Neural progenitor cell (in vitro differentiated cells): ENCODE results near the gene NEDD4L.

Experiments
- CTCF ChIP-seq: fragments of 200-600 bp; sonication (generic); IDR thresholded peaks from 2 replicates; pipeline ENCODE4 v1.5.1; 2017; ENCODE audit warnings: antibody characterized with exemption, mild to moderate bottlenecking
- EZH2 ChIP-seq: fragments of 200-600 bp; sonication (generic); IDR thresholded peaks from 2 replicates; pipeline ENCODE4 v1.6.1; 2017; ENCODE audit warnings: antibody characterized with exemption, mild to moderate bottlenecking, moderate library complexity

DNA sequence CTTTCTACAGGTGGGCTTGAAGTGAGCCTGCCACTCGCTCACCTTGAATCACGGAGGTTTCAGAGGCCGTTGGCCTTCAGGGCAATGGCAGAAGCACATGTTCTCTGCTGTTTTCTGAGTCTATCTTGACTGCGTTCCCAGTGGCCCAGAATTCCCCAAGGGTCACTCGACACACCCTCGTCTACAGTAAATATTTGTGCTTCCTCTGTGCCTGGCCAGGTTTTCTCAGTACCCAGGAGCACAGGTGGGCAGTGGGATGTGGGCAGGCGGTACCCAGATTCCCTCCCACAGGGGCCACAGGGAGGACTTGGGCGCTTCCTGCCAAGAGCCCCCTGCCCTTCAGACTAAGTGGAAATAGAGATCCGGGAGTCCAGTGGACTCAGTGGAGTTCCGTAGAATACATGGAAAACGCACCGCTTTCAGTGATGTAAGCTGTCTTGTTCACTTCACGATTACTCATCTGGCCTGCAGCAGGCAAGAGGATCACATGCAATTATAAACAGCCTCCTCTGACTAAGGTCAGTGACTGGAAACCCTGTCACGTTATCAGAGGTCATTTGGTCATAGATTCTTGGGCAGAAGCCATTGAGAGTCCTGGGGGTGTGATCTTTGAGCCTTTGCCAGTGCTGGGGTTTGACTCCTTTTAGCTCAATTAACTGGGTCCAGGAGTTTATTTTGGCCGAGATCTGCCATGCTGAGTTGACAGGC, 179.8 kb downstream of the NEDD4L start:
- TF ChIP-seq CTCF = no peak
- TF ChIP-seq EZH2 = no peak
